HG02870 (cell line): Measurements from ENCODE around the gene KIF27.
"Not testable (repeated sequence)": the region's sequence is repeated elsewhere in the genome, so short reads cannot be mapped to it uniquely, and the experiment has no call there.

Experiments
- ATAC-seq: cut with Tn5 transposase; IDR thresholded peaks from one replicate; pipeline ENCODE4 v1.9.1; 2021; ENCODE audit warnings: mild to moderate bottlenecking, moderate library complexity; ENCODE audit not compliant: unreplicated experiment

KIF27 gene

DNA sequence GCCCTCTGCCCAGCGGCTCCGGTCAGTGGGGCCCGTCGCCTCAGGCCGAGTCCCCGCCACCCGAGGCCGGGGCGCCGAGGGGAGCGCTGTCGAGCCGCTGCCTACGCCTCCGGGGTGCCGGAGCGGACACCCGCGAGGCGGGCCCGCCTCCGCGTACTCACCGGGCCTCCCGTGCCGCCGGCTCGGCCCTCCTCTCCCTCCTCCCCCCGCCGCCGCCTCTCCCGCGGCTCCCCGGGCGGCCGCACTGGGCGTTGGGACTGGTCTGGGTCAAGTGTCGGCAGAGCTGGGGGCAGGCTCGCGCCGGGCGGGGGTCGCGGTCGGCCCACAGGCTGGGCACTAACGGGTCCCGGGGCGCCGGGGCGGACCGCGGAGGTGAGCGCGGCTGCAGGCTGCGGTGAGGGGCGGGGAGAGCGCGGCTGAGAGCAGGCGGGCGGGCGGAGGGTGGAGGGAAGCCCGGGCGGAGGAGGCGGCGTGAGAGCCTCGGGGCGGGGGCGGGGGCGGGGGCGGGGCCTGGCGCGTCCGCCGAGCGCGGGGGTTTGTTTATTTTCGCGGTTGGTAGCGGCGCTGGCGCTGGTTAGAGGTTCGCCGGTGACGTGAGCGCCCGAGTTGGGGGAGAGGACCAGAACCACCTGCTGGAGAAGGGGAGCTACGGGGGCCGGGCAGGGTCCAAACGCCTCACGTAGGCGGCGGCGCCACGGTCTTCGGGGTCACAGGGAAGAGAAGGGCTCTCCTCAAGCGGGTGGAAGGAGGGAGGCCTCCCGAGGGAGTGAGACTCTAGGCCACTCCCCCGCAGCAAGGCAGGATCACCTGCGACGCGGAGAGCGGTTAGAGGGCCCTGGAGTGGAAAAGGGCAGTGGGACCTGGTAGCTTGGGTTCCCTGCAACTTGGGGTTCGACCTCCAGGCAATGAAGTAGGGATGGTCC, 103.6 kb downstream of the KIF27 start, which contains the start of gene GKAP1:
Gene GKAP1 (minus strand): TSS at position 414 of the 923 bp plus-strand sequence. CDS start 11,252 bp downstream, outside the sequence.
- ATAC-seq: peak; percentile 83

DNA sequence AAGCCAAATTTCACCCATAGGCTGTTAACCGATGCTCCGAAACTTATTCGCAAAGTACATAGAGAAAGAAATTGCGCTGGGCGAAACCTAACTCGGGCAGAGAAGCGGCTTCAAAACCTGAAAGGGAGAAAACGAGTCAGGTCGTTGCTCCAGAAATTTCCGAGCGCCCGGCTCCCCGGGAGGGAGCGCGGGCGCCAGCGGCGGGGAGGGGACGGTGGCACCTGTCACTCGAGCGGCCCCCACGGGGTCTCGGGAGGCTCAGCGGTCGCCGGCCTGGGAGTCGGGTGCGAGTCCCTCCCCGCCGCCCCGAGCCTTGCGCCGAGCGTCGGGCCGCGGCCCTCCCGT, 104.2 kb downstream of the KIF27 start:
- ATAC-seq: not testable (repeated sequence)

DNA sequence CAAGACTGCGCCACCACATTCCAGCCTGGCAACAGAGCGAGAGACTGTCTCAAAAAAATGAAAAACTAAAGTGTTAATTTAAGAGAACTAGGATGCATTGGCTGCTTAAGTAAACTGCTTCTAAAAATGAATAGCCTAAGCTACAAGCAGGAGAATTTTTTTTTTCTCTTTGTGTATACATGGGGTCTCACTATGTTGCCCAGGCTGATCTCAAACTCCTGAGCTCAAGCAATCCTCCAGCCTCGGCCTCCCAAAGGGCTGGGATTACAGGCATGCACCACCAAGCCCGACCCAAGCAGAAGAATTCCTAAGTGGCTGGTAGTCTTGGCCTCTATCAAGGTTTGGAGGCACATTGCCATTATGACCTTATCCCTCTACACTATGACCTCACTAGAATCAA, 106.1 kb downstream of the KIF27 start:
- not testable (repeated sequence) for ATAC-seq

DNA sequence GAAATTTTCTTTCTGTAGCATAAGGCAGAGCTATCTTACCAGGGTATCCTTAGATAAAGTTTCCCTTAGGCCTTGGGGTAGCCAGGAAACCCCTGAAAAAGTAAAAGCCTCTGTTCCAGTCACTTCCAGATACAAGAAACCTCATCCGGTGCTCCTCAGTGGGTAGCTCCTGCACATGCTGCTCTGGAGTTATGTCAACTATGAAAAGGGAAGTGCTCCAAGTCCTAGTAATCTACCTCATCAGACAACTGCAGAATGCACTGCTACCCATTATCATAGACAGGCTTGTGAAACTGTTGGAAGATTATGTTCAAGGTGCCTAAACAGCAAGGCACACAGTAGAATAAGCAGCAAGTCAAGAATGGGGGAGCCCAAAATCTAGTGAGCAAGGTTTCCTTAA, 112.0 kb downstream of the KIF27 start:
- peak; percentile 66 for ATAC-seq

DNA sequence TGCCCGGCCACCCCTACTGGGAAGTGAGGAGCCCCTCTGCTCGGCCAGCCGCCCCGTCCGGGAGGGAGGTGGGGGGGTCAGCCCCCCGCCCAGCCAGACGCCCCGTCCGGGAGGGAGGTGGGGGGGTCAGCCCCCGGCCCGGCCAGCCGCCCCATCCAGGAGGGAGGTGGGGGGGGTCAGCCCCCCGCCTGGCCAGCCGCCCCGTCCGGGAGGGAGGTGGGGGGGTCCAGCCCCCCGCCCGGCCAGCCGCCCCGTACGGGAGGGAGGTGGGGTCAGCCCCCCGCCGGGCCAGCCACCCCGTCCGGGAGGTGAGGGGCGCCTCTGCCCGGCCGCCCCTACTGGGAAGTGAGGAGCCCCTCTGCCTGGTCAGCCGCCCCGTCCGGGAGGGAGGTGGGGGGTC, 116.8 kb downstream of the KIF27 start:
- ATAC-seq: not testable (repeated sequence)

DNA sequence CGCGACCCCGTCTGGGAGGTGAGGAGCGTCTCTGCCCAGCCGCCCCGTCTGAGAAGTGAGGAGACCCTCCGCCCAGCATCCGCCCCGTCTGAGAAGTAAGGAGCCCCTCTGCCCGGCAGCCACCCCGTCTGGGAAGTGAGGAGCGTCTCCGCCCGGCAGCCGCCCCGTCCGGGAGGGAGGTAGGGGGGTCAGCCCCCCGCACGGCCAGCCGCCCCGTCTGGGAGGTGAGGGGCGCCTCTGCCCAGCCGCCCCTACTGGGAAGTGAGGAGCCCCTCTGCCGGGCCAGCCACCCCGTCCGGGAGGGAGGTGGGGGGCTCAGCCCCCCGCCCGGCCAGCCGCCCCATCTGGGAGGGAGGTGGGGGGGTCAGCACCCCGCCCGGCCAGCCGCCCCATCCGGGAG, 117.3 kb downstream of the KIF27 start:
- ATAC-seq: not testable (repeated sequence)

DNA sequence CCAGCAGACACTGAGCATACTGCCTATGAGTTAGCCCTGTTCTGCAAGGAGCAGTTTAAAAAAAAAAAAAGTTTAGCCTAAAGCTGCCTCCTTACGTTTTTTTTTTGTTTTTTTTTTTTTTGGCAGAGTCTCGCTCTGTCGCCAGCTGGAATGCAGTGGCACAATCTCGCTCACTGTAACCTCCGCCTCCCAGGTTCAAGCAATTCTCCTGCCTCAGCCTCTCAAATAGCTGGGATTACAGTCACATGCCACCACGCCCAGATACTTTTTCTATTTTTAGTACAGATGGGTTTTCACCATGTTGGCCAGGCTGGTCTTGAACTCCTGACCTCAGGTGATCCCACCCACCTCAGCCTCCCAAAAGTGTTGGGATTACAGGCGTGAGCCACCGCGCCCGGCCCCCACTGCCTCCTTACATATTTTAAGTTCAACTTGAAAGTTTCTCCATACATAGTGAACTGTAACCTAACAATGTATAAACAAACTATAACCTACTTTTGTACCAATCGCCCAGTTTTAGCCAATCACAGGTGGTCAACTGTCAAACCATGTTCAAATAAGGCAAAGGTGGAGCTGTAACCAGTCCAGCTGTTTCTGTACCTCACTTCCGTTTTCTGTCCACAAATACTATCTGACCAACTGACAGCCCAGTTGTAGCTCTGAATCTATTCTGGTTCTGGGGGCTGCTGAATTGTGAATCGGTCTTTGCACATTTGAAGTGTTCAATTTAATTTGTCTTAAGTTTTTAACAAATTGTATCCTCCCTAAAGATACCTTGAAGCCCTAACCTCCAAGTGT, 120.8 kb downstream of the KIF27 start:
- ATAC-seq: no peak

DNA sequence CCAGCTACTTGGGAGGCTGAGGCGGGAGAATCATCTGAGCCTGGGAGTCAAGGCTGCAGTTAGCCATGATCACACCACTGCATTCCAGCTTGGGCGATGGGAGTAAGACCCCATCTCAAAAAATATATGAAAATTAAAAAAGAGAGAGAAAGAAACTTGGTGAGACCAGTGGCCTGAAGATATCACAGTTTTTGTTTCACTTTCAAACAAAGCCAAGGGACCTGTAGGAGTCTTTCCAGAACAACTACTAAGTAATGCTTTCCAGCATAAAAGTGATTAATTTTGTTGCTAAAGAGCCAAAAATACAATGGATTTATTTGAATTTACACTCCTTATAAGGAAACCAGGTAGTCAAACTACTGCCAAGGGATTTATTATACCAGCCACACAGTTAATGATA, 127.2 kb downstream of the KIF27 start:
- ATAC-seq: no peak

DNA sequence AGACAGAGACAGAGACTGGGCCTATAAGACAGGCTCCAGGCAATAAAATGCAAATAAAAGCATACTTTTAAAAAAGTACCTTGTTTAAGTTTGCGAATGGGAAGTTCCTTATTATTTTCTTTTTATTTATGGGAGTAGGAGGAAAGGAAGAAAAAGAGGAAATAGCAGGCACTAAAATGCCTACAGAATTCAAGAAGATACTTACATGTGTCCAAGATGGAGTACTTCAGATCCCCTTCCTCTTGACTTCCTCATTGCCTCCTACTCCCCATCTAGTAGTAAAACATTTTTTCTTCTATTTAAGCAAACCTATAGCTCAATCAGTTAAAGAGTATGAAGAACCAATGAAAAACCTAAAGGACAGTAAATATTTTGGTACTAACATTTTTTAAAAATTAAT, 128.5 kb downstream of the KIF27 start:
- no peak for ATAC-seq
